Frontal cortex (tissue), 4 donors: ENCODE data around the gene ERVV-1. TPM values are rescaled to one million over a fixed set of nuclear protein-coding genes. Genes with fewer than 3 reads are reported as not detected.
"Not testable (repeated sequence)": the region's sequence is repeated elsewhere in the genome, so short reads cannot be mapped to it uniquely, and the experiment has no call there.

ENCODE experiments used
- DNase-seq, 2 donors: peaks; one replicate each; pipeline ENCODE4 v3.0.0; 2012; ENCODE audit warnings: low spot score in 2 of 2
- FAIRE-seq: peaks from 2 replicates; lab custom pipeline; 2012; peaks lifted over from hg19 to GRCh38; lab: Jason Lieb, UNC
- total RNA-seq: library from RNA; depleted of rRNA; stranded (reverse); fragments of >200 nt; gene quantifications from one replicate; pipeline ENCODE4 v1.2.3, GENCODE V29; 2014
- donor health status: control.
- donor health status: control.
- donor health status: control.

ERVV-1 gene
- total RNA-seq, 1 donor from 2014 or later = not detected

GRCh38 chr19:53015159-53015558 is 1.4 kb downstream of the ERVV-1 start:
- FAIRE-seq = no peak

GRCh38 chr19:53015730-53016129 is 2.0 kb downstream of the ERVV-1 start:
- FAIRE-seq = no peak
- no peak for DNase-seq

More at GRCh38 chr19:53015159-53015558, 1.4 kb downstream of the ERVV-1 start:
- no peak for DNase-seq

- no peak for FAIRE-seq
These were observed 6.0 kb downstream of the ERVV-1 start for GRCh38 chr19:53019684-53020083.

GRCh38 chr19:53028306-53028705 is 14.6 kb downstream of the ERVV-1 start:
- FAIRE-seq, DNase-seq: not testable (repeated sequence)

More at GRCh38 chr19:53019684-53020083, 6.0 kb downstream of the ERVV-1 start:
- no peak for DNase-seq

- DNase-seq (no peak), FAIRE-seq (no peak)
These were observed 20.3 kb downstream of the ERVV-1 start for GRCh38 chr19:53034054-53034453.

GRCh38 chr19:53034948-53035675 is 21.4 kb downstream of the ERVV-1 start:
- DNase-seq (no peak), FAIRE-seq (no peak)

- FAIRE-seq (no peak), DNase-seq (peak in 1 of 2 donors; percentile 38)
These were observed 23.7 kb downstream of the ERVV-1 start for GRCh38 chr19:53037101-53038097.

GRCh38 chr19:53041366-53041765 is 27.6 kb downstream of the ERVV-1 start:
- FAIRE-seq = no peak

GRCh38 chr19:53045536-53045935 is 31.8 kb downstream of the ERVV-1 start:
- FAIRE-seq (no peak), DNase-seq (no peak)

More at GRCh38 chr19:53041366-53041765, 27.6 kb downstream of the ERVV-1 start:
- DNase-seq = no peak

GRCh38 chr19:53047379-53047778 is 33.7 kb downstream of the ERVV-1 start:
- DNase-seq (no peak), FAIRE-seq (no peak)

- no peak for DNase-seq
- FAIRE-seq = no peak
These were observed 41.4 kb downstream of the ERVV-1 start for GRCh38 chr19:53055117-53055516.

GRCh38 chr19:53057904-53058580 is 44.3 kb downstream of the ERVV-1 start:
- no peak for DNase-seq
- FAIRE-seq = no peak

Other genes starting within 250 kb of the ERVV-1 start
- 0.41 TPM for gene ZNF600, start 227.1 kb upstream of the ERVV-1 start, total RNA-seq
- gene ZNF28, start 192.3 kb upstream of the ERVV-1 start, total RNA-seq = 36.3 TPM
- gene ZNF468, start 156.3 kb upstream of the ERVV-1 start, total RNA-seq = 57.9 TPM
- gene ZNF320, start 116.3 kb upstream of the ERVV-1 start, total RNA-seq = 32.2 TPM
- gene ZNF888, start 90.5 kb upstream of the ERVV-1 start, total RNA-seq = 3.3 TPM
- gene ZNF816, start 51.0 kb upstream of the ERVV-1 start, total RNA-seq = 2.4 TPM
- not detected for gene ERVV-2, start 30.8 kb downstream of the ERVV-1 start, total RNA-seq
- 26.5 TPM for gene ZNF160, start 89.5 kb downstream of the ERVV-1 start, total RNA-seq
- 23.6 TPM for gene ZNF415, start 119.0 kb downstream of the ERVV-1 start, total RNA-seq
- gene ZNF347, start 145.1 kb downstream of the ERVV-1 start, total RNA-seq = 24.5 TPM
- 6.1 TPM for gene ZNF665, start 179.4 kb downstream of the ERVV-1 start, total RNA-seq
- gene ZNF677, start 241.0 kb downstream of the ERVV-1 start, total RNA-seq = 35.5 TPM
- not detected for gene VN1R2, start 244.4 kb downstream of the ERVV-1 start, total RNA-seq